ENCODE results near the gene OOSP4A.

OOSP4A gene

DNA sequence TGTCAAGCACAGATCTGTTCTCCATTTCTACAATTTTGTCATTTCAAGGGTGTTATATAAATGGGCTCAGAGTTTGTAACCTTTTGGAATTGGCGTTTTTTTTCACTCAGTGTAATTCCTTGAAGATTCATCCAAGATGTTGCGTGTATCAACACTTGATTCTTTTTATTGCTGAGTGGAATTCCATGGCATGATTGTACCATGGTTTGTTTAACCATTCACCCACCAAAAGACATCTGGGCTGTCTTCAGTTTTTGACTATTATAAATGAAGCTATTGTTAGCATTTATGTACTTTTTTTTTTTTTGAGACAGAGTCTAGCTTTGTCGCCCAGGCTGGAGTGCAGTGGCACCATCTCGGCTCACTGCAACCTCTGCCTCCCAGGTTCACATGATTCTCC lies 22.7 kb upstream of the OOSP4A start:
- Histone ChIP-seq H3K27ac (ENCODE audit: low read depth, low read length) (no peak overlapping the region), H3K9me3 (ENCODE audit: insufficient read depth, low read depth, low read length) (no peaks in the 10 kb centered on the region), H3K4me3 (ENCODE audit: low read depth, low read length) (no peak overlapping the region), H4K12ac (ENCODE audit: low read depth, low read length) (no peak overlapping the region), H3K36me3 (ENCODE audit: control insufficient read depth in 1 of 2, insufficient read depth in 2 of 2, low read length in 2 of 2) (no peaks in the 10 kb centered on the region), H3K4me1 (ENCODE audit: control insufficient read depth in 1 of 2, insufficient read depth in 2 of 2, low read length in 2 of 2) (no peaks in the 10 kb centered on the region), H4K91ac (ENCODE audit: low read depth, low read length) (no peak overlapping the region), H3K4me2 (ENCODE audit: low read length) (no peak overlapping the region), H3K18ac (ENCODE audit: low read length) (no peak overlapping the region), H2BK120ac (ENCODE audit: insufficient read depth, low read length, poor library complexity) (no peak overlapping the region), H3K9ac (ENCODE audit: low read length) (no peak overlapping the region), H2BK12ac (ENCODE audit: low read length) (no peak overlapping the region), H3K4ac (ENCODE audit: low read depth, low read length) (no peak overlapping the region), H3K79me2 (ENCODE audit: control insufficient read depth, insufficient read depth, low read length, poor library complexity) (no peaks in the 10 kb centered on the region), H3K79me1 (ENCODE audit: low read length) (no peaks in the 10 kb centered on the region), H2AK5ac (ENCODE audit: low read length) (no peak overlapping the region), H3K27me3 (ENCODE audit: insufficient read depth, low read length) (no peaks in the 10 kb centered on the region), H2BK5ac (ENCODE audit: low read depth, low read length, poor library complexity) (no peak overlapping the region), H2AFZ (ENCODE audit: insufficient read depth, low read length, poor library complexity) (no peak overlapping the region), H3K14ac (ENCODE audit: low read length) (no peak overlapping the region), H4K8ac (ENCODE audit: low read depth, low read length) (no peak overlapping the region), H3K23ac (ENCODE audit: low read length) (no peak overlapping the region)
- WGBS (ENCODE audit: extremely low coverage, insufficient coverage, insufficient read length) = no CpG with 5 or more reads among the region's 4 CpGs
- DNase-seq = no peak

DNA sequence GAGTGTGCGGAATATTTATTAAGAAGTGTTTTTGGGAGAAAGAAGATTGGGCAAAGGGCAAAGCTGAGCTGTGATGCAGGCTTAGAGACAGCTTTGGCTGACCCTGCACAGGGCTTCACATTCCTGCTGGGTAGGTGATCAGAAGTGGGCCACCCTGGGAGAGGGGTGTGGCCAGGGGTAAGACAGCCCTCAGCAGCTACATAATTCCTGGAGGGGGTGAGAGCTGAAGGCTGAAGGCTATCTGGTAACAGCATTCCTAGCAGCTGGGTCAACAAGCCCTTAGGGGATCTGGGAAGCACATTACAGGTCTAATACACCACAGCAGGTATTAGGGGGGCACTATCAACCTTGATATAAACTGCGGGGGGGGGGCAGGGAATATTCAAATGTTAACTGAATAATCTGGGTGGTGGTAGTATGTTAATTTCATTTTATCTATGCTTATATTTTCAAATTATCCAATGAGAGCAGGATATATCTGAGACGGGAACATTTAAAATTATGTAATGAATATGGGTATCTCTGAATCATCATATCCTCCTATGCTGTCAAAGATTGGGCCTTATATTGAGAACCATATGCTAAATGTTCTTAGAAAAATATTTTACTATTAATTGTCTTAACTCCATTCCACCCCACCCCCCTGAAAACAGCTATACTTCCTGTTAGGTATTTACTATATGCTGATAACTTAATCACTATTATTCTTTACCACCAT lies 19.7 kb upstream of the OOSP4A start:
- H3K4me3 ChIP-seq (ENCODE audit: low read depth, low read length) = no peak overlapping the region
- H4K12ac ChIP-seq (ENCODE audit: low read depth, low read length) = no peak overlapping the region
- no peak overlapping the region for H3K23ac ChIP-seq (ENCODE audit: low read length)
- H2AK5ac ChIP-seq (ENCODE audit: low read length) = no peak overlapping the region
- no peak overlapping the region for H3K18ac ChIP-seq (ENCODE audit: low read length)
- no peaks in the 10 kb centered on the region for H3K4me1 ChIP-seq (ENCODE audit: control insufficient read depth in 1 of 2, insufficient read depth in 2 of 2, low read length in 2 of 2)
- 100% methylated on average over 1 of the region's 3 CpGs for WGBS (ENCODE audit: extremely low coverage, insufficient coverage, insufficient read length)
- H3K14ac ChIP-seq (ENCODE audit: low read length) = no peak overlapping the region
- H3K27me3 ChIP-seq (ENCODE audit: insufficient read depth, low read length) = no peaks in the 10 kb centered on the region
- no peaks in the 10 kb centered on the region for H3K79me1 ChIP-seq (ENCODE audit: low read length)
- no peak overlapping the region for H3K4ac ChIP-seq (ENCODE audit: low read depth, low read length)
- no peak overlapping the region for H2BK12ac ChIP-seq (ENCODE audit: low read length)
- no peak overlapping the region for H3K4me2 ChIP-seq (ENCODE audit: low read length)
- H3K9me3 ChIP-seq (ENCODE audit: insufficient read depth, low read depth, low read length) = no peaks in the 10 kb centered on the region
- no peaks in the 10 kb centered on the region for H3K79me2 ChIP-seq (ENCODE audit: control insufficient read depth, insufficient read depth, low read length, poor library complexity)
- no peak overlapping the region for H4K8ac ChIP-seq (ENCODE audit: low read depth, low read length)
- DNase-seq = peak; percentile 12 to 33
- H4K91ac ChIP-seq (ENCODE audit: low read depth, low read length) = no peak overlapping the region
- H3K9ac ChIP-seq (ENCODE audit: low read length) = no peak overlapping the region
- no peak overlapping the region for H2BK5ac ChIP-seq (ENCODE audit: low read depth, low read length, poor library complexity)
- H2BK120ac ChIP-seq (ENCODE audit: insufficient read depth, low read length, poor library complexity) = no peak overlapping the region
- no peaks in the 10 kb centered on the region for H3K36me3 ChIP-seq (ENCODE audit: control insufficient read depth in 1 of 2, insufficient read depth in 2 of 2, low read length in 2 of 2)
- no peak overlapping the region for H2AFZ ChIP-seq (ENCODE audit: insufficient read depth, low read length, poor library complexity)
- H3K27ac ChIP-seq (ENCODE audit: low read depth, low read length) = no peak overlapping the region

DNA sequence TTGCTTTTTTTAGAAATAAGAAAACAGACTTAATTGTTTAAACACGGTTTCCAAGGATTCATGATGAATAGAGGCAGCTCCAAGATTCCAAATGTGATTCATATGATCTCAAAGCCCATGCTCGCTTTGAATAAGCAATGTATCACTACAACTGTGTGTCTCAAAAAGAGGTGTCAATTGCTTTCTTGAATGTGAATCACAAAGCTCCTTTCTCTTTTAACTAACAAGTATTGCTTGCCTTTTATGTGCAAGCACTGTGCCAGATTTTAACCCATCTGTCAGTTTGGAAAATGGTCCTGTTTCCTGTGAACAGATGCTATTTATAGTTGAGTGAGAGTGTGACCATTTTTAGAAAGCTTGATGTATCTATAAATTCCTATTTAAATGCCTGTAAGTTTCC lies 19.1 kb upstream of the OOSP4A start:
- no peaks in the 10 kb centered on the region for H3K79me2 ChIP-seq (ENCODE audit: control insufficient read depth, insufficient read depth, low read length, poor library complexity)
- H4K91ac ChIP-seq (ENCODE audit: low read depth, low read length) = no peak overlapping the region
- no peak overlapping the region for H2AFZ ChIP-seq (ENCODE audit: insufficient read depth, low read length, poor library complexity)
- no peaks in the 10 kb centered on the region for H3K9me3 ChIP-seq (ENCODE audit: insufficient read depth, low read depth, low read length)
- H2AK5ac ChIP-seq (ENCODE audit: low read length) = no peak overlapping the region
- no peaks in the 10 kb centered on the region for H3K27me3 ChIP-seq (ENCODE audit: insufficient read depth, low read length)
- no peak overlapping the region for H3K27ac ChIP-seq (ENCODE audit: low read depth, low read length)
- no peak overlapping the region for H3K18ac ChIP-seq (ENCODE audit: low read length)
- H3K4ac ChIP-seq (ENCODE audit: low read depth, low read length) = no peak overlapping the region
- DNase-seq = no peak
- no peaks in the 10 kb centered on the region for H3K79me1 ChIP-seq (ENCODE audit: low read length)
- no peak overlapping the region for H3K23ac ChIP-seq (ENCODE audit: low read length)
- no peak overlapping the region for H2BK120ac ChIP-seq (ENCODE audit: insufficient read depth, low read length, poor library complexity)
- H3K4me1 ChIP-seq (ENCODE audit: control insufficient read depth in 1 of 2, insufficient read depth in 2 of 2, low read length in 2 of 2) = no peaks in the 10 kb centered on the region
- no peak overlapping the region for H2BK5ac ChIP-seq (ENCODE audit: low read depth, low read length, poor library complexity)
- no peak overlapping the region for H3K14ac ChIP-seq (ENCODE audit: low read length)
- no peaks in the 10 kb centered on the region for H3K36me3 ChIP-seq (ENCODE audit: control insufficient read depth in 1 of 2, insufficient read depth in 2 of 2, low read length in 2 of 2)
- no CpG with 5 or more reads among the region's 2 CpGs for WGBS (ENCODE audit: extremely low coverage, insufficient coverage, insufficient read length)
- no peak overlapping the region for H4K8ac ChIP-seq (ENCODE audit: low read depth, low read length)
- H3K9ac ChIP-seq (ENCODE audit: low read length) = no peak overlapping the region
- H4K12ac ChIP-seq (ENCODE audit: low read depth, low read length) = no peak overlapping the region
- H2BK12ac ChIP-seq (ENCODE audit: low read length) = no peak overlapping the region
- H3K4me2 ChIP-seq (ENCODE audit: low read length) = no peak overlapping the region
- no peak overlapping the region for H3K4me3 ChIP-seq (ENCODE audit: low read depth, low read length)

DNA sequence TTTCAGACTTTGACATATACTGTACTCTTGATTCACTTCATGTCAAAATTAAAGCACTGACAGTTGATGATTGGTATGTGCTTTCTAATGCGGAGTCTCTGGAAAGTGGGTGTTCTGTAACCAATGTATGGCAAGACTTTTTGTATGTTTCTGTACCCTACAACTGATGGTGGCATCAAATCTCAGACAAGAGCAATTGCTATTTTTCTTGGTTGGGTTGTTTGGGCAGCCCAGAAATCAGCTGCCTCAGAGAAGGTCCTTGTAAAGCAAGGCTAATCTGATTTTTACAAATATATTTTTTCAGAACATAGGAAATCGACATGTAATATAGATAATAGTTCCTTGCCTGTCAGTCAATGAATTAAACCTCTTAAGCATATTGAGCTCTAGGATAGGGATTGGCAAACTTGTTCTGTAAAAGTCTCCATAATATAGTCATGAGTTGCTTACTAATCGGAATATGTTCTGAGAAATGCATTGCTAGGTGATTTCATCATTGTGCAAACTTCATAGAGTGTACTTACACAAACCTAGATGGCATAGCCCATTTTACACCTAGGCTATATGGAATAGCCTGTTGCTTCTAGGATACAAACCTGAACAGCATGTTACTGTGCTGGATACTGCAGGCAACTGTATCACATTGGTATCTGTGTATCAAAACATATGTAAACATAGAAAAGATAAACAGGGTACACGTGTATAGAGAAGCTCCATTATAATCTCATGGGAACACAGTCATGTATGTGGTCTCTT lies 10.2 kb upstream of the OOSP4A start:
- no peaks in the 10 kb centered on the region for H3K79me1 ChIP-seq (ENCODE audit: low read length)
- no peak overlapping the region for H4K8ac ChIP-seq (ENCODE audit: low read depth, low read length)
- no peak overlapping the region for H3K23ac ChIP-seq (ENCODE audit: low read length)
- no peak overlapping the region for H2BK120ac ChIP-seq (ENCODE audit: insufficient read depth, low read length, poor library complexity)
- no peak overlapping the region for H3K27ac ChIP-seq (ENCODE audit: low read depth, low read length)
- H2AK5ac ChIP-seq (ENCODE audit: low read length) = no peak overlapping the region
- no peak overlapping the region for H4K12ac ChIP-seq (ENCODE audit: low read depth, low read length)
- H3K14ac ChIP-seq (ENCODE audit: low read length) = no peak overlapping the region
- no peak overlapping the region for H3K4ac ChIP-seq (ENCODE audit: low read depth, low read length)
- DNase-seq = no peak
- H3K79me2 ChIP-seq (ENCODE audit: control insufficient read depth, insufficient read depth, low read length, poor library complexity) = no peaks in the 10 kb centered on the region
- no CpG with 5 or more reads among the region's 4 CpGs for WGBS (ENCODE audit: extremely low coverage, insufficient coverage, insufficient read length)
- no peak overlapping the region for H4K91ac ChIP-seq (ENCODE audit: low read depth, low read length)
- no peak overlapping the region for H3K4me2 ChIP-seq (ENCODE audit: low read length)
- no peak overlapping the region for H2BK12ac ChIP-seq (ENCODE audit: low read length)
- H2AFZ ChIP-seq (ENCODE audit: insufficient read depth, low read length, poor library complexity) = no peak overlapping the region
- no peak overlapping the region for H3K18ac ChIP-seq (ENCODE audit: low read length)
- H3K9me3 ChIP-seq (ENCODE audit: insufficient read depth, low read depth, low read length) = no peaks in the 10 kb centered on the region
- no peak overlapping the region for H3K9ac ChIP-seq (ENCODE audit: low read length)
- no peaks in the 10 kb centered on the region for H3K27me3 ChIP-seq (ENCODE audit: insufficient read depth, low read length)
- no peak overlapping the region for H3K4me3 ChIP-seq (ENCODE audit: low read depth, low read length)
- H2BK5ac ChIP-seq (ENCODE audit: low read depth, low read length, poor library complexity) = no peak overlapping the region
- no peaks in the 10 kb centered on the region for H3K36me3 ChIP-seq (ENCODE audit: control insufficient read depth in 1 of 2, insufficient read depth in 2 of 2, low read length in 2 of 2)
- no peaks in the 10 kb centered on the region for H3K4me1 ChIP-seq (ENCODE audit: control insufficient read depth in 1 of 2, insufficient read depth in 2 of 2, low read length in 2 of 2)

Data from trophoblast cell (in vitro differentiated cells and primary cell).